HepG2 (cell line): Measurements from ENCODE around the gene CTSD. TPM values are rescaled to one million over a fixed set of nuclear protein-coding genes. Genes with fewer than 3 reads are reported as not detected.

Source experiments
- ATAC-seq: fragments of 200-7000 bp; cut with Tn5 transposase; 3 replicates; pipeline ENCODE4 v1.9.1; 2020; ENCODE audit warnings: mild to moderate bottlenecking, moderate library complexity
- BruUV-seq: library from RNA; stranded (reverse); fragments of 400-500 nt; replicated peaks from 2 replicates; lab custom pipeline; 2021; lab: Mats Ljungman, UMichigan
- CTCF ChIA-PET: fragments of 300-600 bp; formaldehyde crosslinking; extraction: SDS; loops from one replicate; lab custom pipeline; 2021; ENCODE audit warnings: low total read pairs, inconsistent platforms, low intra/inter-chr PET ratio; lab: Yijun Ruan, JAX
- POLR2A ChIA-PET: fragments of 350-600 bp; sonication (Branson Sonifier 250); formaldehyde crosslinking; loops from one replicate; lab custom pipeline; 2020; ENCODE audit warnings: antibody characterized with exemption, inconsistent platforms; lab: Yijun Ruan, JAX
- DNase-seq: peaks from one replicate; pipeline ENCODE4 v3.0.0-alpha.2; 2015; ENCODE audit warnings: low spot score
- FAIRE-seq: peaks from 3 replicates; lab custom pipeline; 2011; peaks lifted over from hg19 to GRCh38; lab: Jason Lieb, UNC
- H2AFZ ChIP-seq: one replicate; pipeline ENCODE4 v1.6.1; 2011; ENCODE audit warnings: low read length, inconsistent platforms
- H3K27ac ChIP-seq: fragments of 300-600 bp; 3 replicates; pipeline ENCODE4 v1.8.0; 2011; ENCODE audit warnings: mixed run types, mild to moderate bottlenecking, mixed read lengths, low read length, inconsistent platforms; ENCODE audit not compliant: insufficient read depth; ENCODE audit errors: extremely low read length
- H3K27me3 ChIP-seq, 2 experiments: fragments of 200-600 bp in 1 of 2; 2 replicates in 1 of 2; 3 replicates in 1 of 2; pipeline versions ENCODE4 v1.6.0 to v1.8.0; 2011; ENCODE audit warnings: low read length in 2 of 2, mild to moderate bottlenecking in 2 of 2, moderate library complexity in 2 of 2, inconsistent platforms in 1 of 2; ENCODE audit not compliant: insufficient read depth in 2 of 2, control insufficient read depth in 1 of 2
- H3K36me3 ChIP-seq, 2 experiments: fragments of 200-600 bp in 1 of 2; replicated peaks in 1 of 2; 2 replicates in 1 of 2; 3 replicates in 1 of 2; pipeline versions ENCODE4 v1.5.1 to v1.8.0; 2011; ENCODE audit warnings: low read length in 2 of 2, inconsistent platforms in 1 of 2; ENCODE audit not compliant: insufficient read depth in 2 of 2, control insufficient read depth in 1 of 2
- H3K4me1 ChIP-seq: 2 replicates; pipeline ENCODE4 v1.5.1; 2012; ENCODE audit warnings: low read length, inconsistent platforms; ENCODE audit not compliant: insufficient read depth
- H3K4me2 ChIP-seq: 2 replicates; pipeline ENCODE4 v1.6.0; 2011; ENCODE audit warnings: low read depth, low read length, inconsistent platforms
- H3K4me3 ChIP-seq, 3 experiments: fragments of 200-600 bp in 1 of 3; sonication (generic), shearing (Covaris generic) in 1 of 3; replicated peaks in 1 of 3; 2 replicates each; pipeline ENCODE4 v1.5.1; 2011 to 2016; ENCODE audit warnings: low read length in 3 of 3, inconsistent platforms in 2 of 3, low read depth in 2 of 3, mild to moderate bottlenecking in 2 of 3, control low read depth in 1 of 3, mixed read lengths in 1 of 3; ENCODE audit not compliant: insufficient read depth in 1 of 3
- H3K79me2 ChIP-seq: one replicate; pipeline ENCODE4 v1.6.1; 2011; ENCODE audit warnings: low read length, inconsistent platforms; ENCODE audit not compliant: insufficient read depth
- H3K9ac ChIP-seq: 2 replicates; pipeline ENCODE4 v1.6.0; 2011; ENCODE audit warnings: mild to moderate bottlenecking, low read depth, low read length, inconsistent platforms; ENCODE audit not compliant: insufficient read depth
- H3K9me3 ChIP-seq: 2 replicates; pipeline ENCODE4 v1.5.1; 2012; ENCODE audit warnings: mild to moderate bottlenecking, low read length
- H4K20me1 ChIP-seq: 2 replicates; pipeline ENCODE4 v1.6.0; 2011; ENCODE audit warnings: inconsistent platforms, mild to moderate bottlenecking, low read length, moderate library complexity; ENCODE audit not compliant: insufficient read depth
- HNF4G ChIP-seq, 2 experiments: sonication (generic) in 1 of 2; formaldehyde crosslinking in 1 of 2; IDR thresholded peaks; 2 replicates each; pipeline versions ENCODE4 v1.4.0 to v1.6.1; 2011 to 2020; ENCODE audit warnings: borderline replicate concordance in 2 of 2, low read depth in 2 of 2, mild to moderate bottlenecking in 2 of 2, low read length in 1 of 2, missing genetic modification reagents in 1 of 2, moderate library complexity in 1 of 2
- HNRNPUL1 ChIP-seq: fragments of 200-400 bp; formaldehyde crosslinking; IDR thresholded peaks from 2 replicates; pipeline ENCODE4 v1.6.1; 2017; ENCODE audit warnings: low read depth, mild to moderate bottlenecking, low read length, moderate library complexity
- KLF16 ChIP-seq, 2 experiments: sonication (generic) in 1 of 2; formaldehyde crosslinking in 1 of 2; IDR thresholded peaks; 2 replicates each; pipeline versions ENCODE4 v1.6.1 to v1.8.0; 2016 to 2023; ENCODE audit warnings: missing genetic modification reagents in 2 of 2, missing compliant biosample characterization in 1 of 2
- MAZ ChIP-seq, 2 experiments: sonication (generic) in 1 of 2; formaldehyde crosslinking in 1 of 2; IDR thresholded peaks; 2 replicates each; pipeline versions ENCODE4 v1.5.0 to v1.6.1; 2012 to 2020; ENCODE audit warnings: low read depth in 2 of 2, mild to moderate bottlenecking in 2 of 2, borderline replicate concordance in 1 of 2, improper control_type of control experiment in 1 of 2, low read length in 1 of 2, missing genetic modification reagents in 1 of 2, moderate library complexity in 1 of 2
- WIZ ChIP-seq: sonication (generic); formaldehyde crosslinking; IDR thresholded peaks from 2 replicates; pipeline ENCODE4 v1.5.1; 2020; ENCODE audit warnings: mild to moderate bottlenecking, missing genetic modification reagents
- ZFYVE20 ChIP-seq: sonication (generic); formaldehyde crosslinking; IDR thresholded peaks from 2 replicates; pipeline ENCODE4 v1.8.0; 2023; ENCODE audit warnings: low read depth, mild to moderate bottlenecking, moderate library complexity, missing genetic modification reagents, borderline replicate concordance
- WGBS: methylation state at CpG from one replicate; pipeline ENCODE4 v1.1.6; 2017; ENCODE audit warnings: low lambda C conversion rate; 5-methylcytosine and 5-hydroxymethylcytosine counted together
- in situ Hi-C: cut with HindIII; loops from 2 replicates; pipeline ENCODE4 v1.10.0; 2017; ENCODE audit warnings: low pct_unique_long_range_greater_than_20kb; ENCODE audit not compliant: extremely low pct_ligation_motif_present
- intact Hi-C: fragments of 100-400 bp; cut with micrococcal nuclease; formaldehyde crosslinking; loops from one replicate; pipeline ENCODE4 v1.10.0; 2022; ENCODE audit not compliant: unreplicated experiment
- polyA plus RNA-seq, 8 experiments: library from polyadenylated mRNA; depleted of rRNA in 3 of 8; stranded (reverse) in 7 of 8; unstranded in 1 of 8; fragments of >200 nt; fragmentation: Illumina TruSeq in 4 of 8; extraction: Trizol in 4 of 8; gene quantifications; 2 replicates each; pipeline versions ENCODE4 v1.2.1 to v1.2.3, GENCODE V29; 2011 to 2016; ENCODE audit warnings: low read depth in 4 of 8, missing spikeins in 1 of 8, mixed read lengths in 1 of 8; ENCODE audit not compliant: insufficient read depth in 1 of 8
- total RNA-seq, 5 experiments: library from RNA; depleted of rRNA; stranded (reverse); fragments of >200 nt; fragmentation: Illumina TruSeq; extraction: Trizol; gene quantifications; 2 replicates each; pipeline ENCODE4 v1.2.3, GENCODE V29; 2016; ENCODE audit warnings: low read depth in 1 of 5
- TF ChIP-seq, protein P1 (sequence below): sonication (generic); formaldehyde crosslinking; IDR thresholded peaks from 2 replicates; pipeline ENCODE4 v1.9.0; 2021; ENCODE audit warnings: missing genetic modification reagents, borderline replicate concordance

CTSD gene
- total and polyA plus RNA-seq, 2 of the 13 experiments (the other 11 are each of a cell fraction or from before 2014, with no cell fraction given), result 143 to 230 TPM

DNA sequence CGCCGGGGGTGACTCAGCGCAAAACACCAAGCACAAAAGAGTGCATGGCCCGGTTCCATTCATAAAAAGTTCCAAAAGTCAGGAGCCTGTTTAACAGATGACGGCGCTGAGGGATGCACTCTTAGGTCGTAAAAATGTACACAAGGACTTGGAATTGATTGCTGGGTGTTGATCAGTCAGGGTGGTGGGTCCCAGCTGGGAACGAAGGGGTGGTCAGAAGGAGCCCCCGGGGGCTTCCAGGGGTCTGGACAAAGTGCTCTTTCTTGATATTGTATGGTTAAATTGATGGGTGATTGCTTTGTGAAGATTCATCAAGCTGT, 34.1 kb downstream of the CTSD start:
- WGBS, result 16% methylated on average over 9 of the region's 9 CpGs
- Histone ChIP-seq H3K4me2 (no peak overlapping the region), H3K27me3 (peaks cover 0 to 69% of the 10 kb centered on the region in 2 experiments; a peak in 4 of 5 replicates), H3K79me2 (no peaks in the 10 kb centered on the region), H3K9ac (no peak overlapping the region), H3K36me3 (no peaks in the 10 kb centered on the region), H3K9me3 (no peaks in the 10 kb centered on the region), H3K27ac (no peak overlapping the region), H2AFZ (no peak overlapping the region), H4K20me1 (no peaks in the 10 kb centered on the region), H3K4me3 (no peak overlapping the region), H3K4me1 (no peaks in the 10 kb centered on the region)
- DNase-seq (no peak), FAIRE-seq (no peak), ATAC-seq (no peak)
- in situ Hi-C loops, result no loop called here
- CTCF ChIA-PET, result no interaction called here
- BruUV-seq, result no TSS peak
- POLR2A ChIA-PET, result no interaction called here
- intact Hi-C loops, result no loop called here
- TF ChIP-seq HNF4G (IDR thresholded peaks at IDR 0.05; ENCODE audit: borderline replicate concordance, low read depth, low read length) (no peak), HNF4G (CRISPR knock-in tag; IDR thresholded peaks at IDR 0.05; ENCODE audit: borderline replicate concordance, low read depth) (no peak), ZFYVE20 (CRISPR knock-in tag) (no peak), WIZ (no peak), KLF16 (CRISPR knock-in tag; IDR thresholded peaks at IDR 0.05) (no peak), HNRNPUL1 (no peak), MAZ (IDR thresholded peaks at IDR 0.05; ENCODE audit: borderline replicate concordance, low read depth, low read length) (no peak), MAZ (CRISPR knock-in tag; IDR thresholded peaks at IDR 0.05; ENCODE audit: low read depth) (no peak)
- TF ChIP-seq, protein P1, sequence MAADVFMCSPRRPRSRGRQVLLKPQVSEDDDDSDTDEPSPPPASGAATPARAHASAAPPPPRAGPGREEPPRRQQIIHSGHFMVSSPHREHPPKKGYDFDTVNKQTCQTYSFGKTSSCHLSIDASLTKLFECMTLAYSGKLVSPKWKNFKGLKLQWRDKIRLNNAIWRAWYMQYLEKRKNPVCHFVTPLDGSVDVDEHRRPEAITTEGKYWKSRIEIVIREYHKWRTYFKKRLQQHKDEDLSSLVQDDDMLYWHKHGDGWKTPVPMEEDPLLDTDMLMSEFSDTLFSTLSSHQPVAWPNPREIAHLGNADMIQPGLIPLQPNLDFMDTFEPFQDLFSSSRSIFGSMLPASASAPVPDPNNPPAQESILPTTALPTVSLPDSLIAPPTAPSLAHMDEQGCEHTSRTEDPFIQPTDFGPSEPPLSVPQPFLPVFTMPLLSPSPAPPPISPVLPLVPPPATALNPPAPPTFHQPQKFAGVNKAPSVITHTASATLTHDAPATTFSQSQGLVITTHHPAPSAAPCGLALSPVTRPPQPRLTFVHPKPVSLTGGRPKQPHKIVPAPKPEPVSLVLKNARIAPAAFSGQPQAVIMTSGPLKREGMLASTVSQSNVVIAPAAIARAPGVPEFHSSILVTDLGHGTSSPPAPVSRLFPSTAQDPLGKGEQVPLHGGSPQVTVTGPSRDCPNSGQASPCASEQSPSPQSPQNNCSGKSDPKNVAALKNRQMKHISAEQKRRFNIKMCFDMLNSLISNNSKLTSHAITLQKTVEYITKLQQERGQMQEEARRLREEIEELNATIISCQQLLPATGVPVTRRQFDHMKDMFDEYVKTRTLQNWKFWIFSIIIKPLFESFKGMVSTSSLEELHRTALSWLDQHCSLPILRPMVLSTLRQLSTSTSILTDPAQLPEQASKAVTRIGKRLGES (CRISPR knock-in tag), result no peak
